PFSK-1 (cell line): ENCODE measurements around the gene UBE2J2.

ENCODE experiments used
- POLR2AphosphoS5 ChIP-seq: IDR thresholded peaks from 2 replicates; pipeline ENCODE4 v1.6.1; 2012; ENCODE audit warnings: low read depth, mild to moderate bottlenecking, control low read depth, low read length, moderate library complexity
- REST ChIP-seq, 2 experiments: IDR thresholded peaks; 2 replicates each; pipeline versions ENCODE4 v1.6.1 to v1.8.0; 2011 to 2012; ENCODE audit warnings: low read depth in 2 of 2, low read length in 2 of 2, control low read depth in 1 of 2, inconsistent platforms in 1 of 2, mild to moderate bottlenecking in 1 of 2, moderate library complexity in 1 of 2; ENCODE audit not compliant: insufficient read depth in 1 of 2
- SIN3A ChIP-seq: IDR thresholded peaks from 2 replicates; pipeline ENCODE4 v1.6.1; 2012; ENCODE audit warnings: mild to moderate bottlenecking, low read length, moderate library complexity, borderline replicate concordance; ENCODE audit not compliant: insufficient read depth
- TAF1 ChIP-seq: IDR thresholded peaks from 2 replicates; pipeline ENCODE4 v1.6.1; 2012; ENCODE audit warnings: low read length, control low read depth, borderline replicate concordance; ENCODE audit not compliant: insufficient read depth

- TF ChIP-seq POLR2AphosphoS5 (no peak), TAF1 (no peak), SIN3A (no peak), REST (IDR thresholded peaks at IDR 0.05; ENCODE audit: insufficient read depth in 1 of 2, low read depth in 2 of 2, low read length in 2 of 2) (no peak)
Measured at GRCh38 chr1:1283821-1284220, 10.2 kb upstream of the UBE2J2 start.
